ENCODE results near the gene ZEB1.

Gene ZEB1

GRCh38 chr10:31296754-31297153 lies 22.3 kb upstream of the ZEB1 start:
- no CpG with 5 or more reads among the region's 1 CpG for WGBS (ENCODE audit: extremely low coverage, insufficient coverage, insufficient read length)

GRCh38 chr10:31299119-31299518 lies 19.9 kb upstream of the ZEB1 start:
- Histone ChIP-seq H3K23ac (ENCODE audit: low read length) (no peak overlapping the region), H2AK5ac (ENCODE audit: low read length) (no peak overlapping the region), H4K12ac (ENCODE audit: low read depth, low read length) (no peak overlapping the region), H3K4me3 (ENCODE audit: low read depth, low read length) (no peak overlapping the region), H3K27ac (ENCODE audit: low read depth, low read length) (no peak overlapping the region), H3K14ac (ENCODE audit: low read length) (no peak overlapping the region), H3K4me1 (ENCODE audit: control insufficient read depth in 1 of 2, insufficient read depth in 2 of 2, low read length in 2 of 2) (no peaks in the 10 kb centered on the region), H4K91ac (ENCODE audit: low read depth, low read length) (no peak overlapping the region), H3K4me2 (ENCODE audit: low read length) (no peak overlapping the region), H3K4ac (ENCODE audit: low read depth, low read length) (no peak overlapping the region), H3K18ac (ENCODE audit: low read length) (no peak overlapping the region), H3K27me3 (ENCODE audit: insufficient read depth, low read length) (no peaks in the 10 kb centered on the region), H3K9me3 (ENCODE audit: insufficient read depth, low read depth, low read length) (no peaks in the 10 kb centered on the region), H2AFZ (ENCODE audit: insufficient read depth, low read length, poor library complexity) (no peak overlapping the region), H3K36me3 (ENCODE audit: control insufficient read depth in 1 of 2, insufficient read depth in 2 of 2, low read length in 2 of 2) (no peaks in the 10 kb centered on the region), H2BK5ac (ENCODE audit: low read depth, low read length, poor library complexity) (no peak overlapping the region), H3K79me2 (ENCODE audit: control insufficient read depth, insufficient read depth, low read length, poor library complexity) (no peaks in the 10 kb centered on the region), H3K79me1 (ENCODE audit: low read length) (no peaks in the 10 kb centered on the region), H4K8ac (ENCODE audit: low read depth, low read length) (no peak overlapping the region), H2BK12ac (ENCODE audit: low read length) (no peak overlapping the region), H2BK120ac (ENCODE audit: insufficient read depth, low read length, poor library complexity) (no peak overlapping the region), H3K9ac (ENCODE audit: low read length) (no peak overlapping the region)
- no CpG with 5 or more reads among the region's 1 CpG for WGBS (ENCODE audit: extremely low coverage, insufficient coverage, insufficient read length)
- no peak for DNase-seq

More at GRCh38 chr10:31296754-31297153, 22.3 kb upstream of the ZEB1 start:
- H3K27ac ChIP-seq (ENCODE audit: low read depth, low read length) = no peak overlapping the region
- H2AK5ac ChIP-seq (ENCODE audit: low read length) = no peak overlapping the region
- H3K4me2 ChIP-seq (ENCODE audit: low read length) = no peak overlapping the region
- no peak overlapping the region for H3K4ac ChIP-seq (ENCODE audit: low read depth, low read length)
- no peaks in the 10 kb centered on the region for H3K79me1 ChIP-seq (ENCODE audit: low read length)
- H3K14ac ChIP-seq (ENCODE audit: low read length) = no peak overlapping the region
- no peaks in the 10 kb centered on the region for H3K27me3 ChIP-seq (ENCODE audit: insufficient read depth, low read length)
- H3K79me2 ChIP-seq (ENCODE audit: control insufficient read depth, insufficient read depth, low read length, poor library complexity) = no peaks in the 10 kb centered on the region
- H3K18ac ChIP-seq (ENCODE audit: low read length) = no peak overlapping the region
- H4K91ac ChIP-seq (ENCODE audit: low read depth, low read length) = no peak overlapping the region
- H4K12ac ChIP-seq (ENCODE audit: low read depth, low read length) = no peak overlapping the region
- H3K9me3 ChIP-seq (ENCODE audit: insufficient read depth, low read depth, low read length) = no peaks in the 10 kb centered on the region
- H2BK5ac ChIP-seq (ENCODE audit: low read depth, low read length, poor library complexity) = no peak overlapping the region
- no peaks in the 10 kb centered on the region for H3K36me3 ChIP-seq (ENCODE audit: control insufficient read depth in 1 of 2, insufficient read depth in 2 of 2, low read length in 2 of 2)
- H2BK12ac ChIP-seq (ENCODE audit: low read length) = no peak overlapping the region
- no peaks in the 10 kb centered on the region for H3K4me1 ChIP-seq (ENCODE audit: control insufficient read depth in 1 of 2, insufficient read depth in 2 of 2, low read length in 2 of 2)
- no peak overlapping the region for H2BK120ac ChIP-seq (ENCODE audit: insufficient read depth, low read length, poor library complexity)
- H4K8ac ChIP-seq (ENCODE audit: low read depth, low read length) = no peak overlapping the region
- H3K9ac ChIP-seq (ENCODE audit: low read length) = no peak overlapping the region
- H2AFZ ChIP-seq (ENCODE audit: insufficient read depth, low read length, poor library complexity) = no peak overlapping the region
- no peak for DNase-seq
- H3K4me3 ChIP-seq (ENCODE audit: low read depth, low read length) = no peak overlapping the region
- no peak overlapping the region for H3K23ac ChIP-seq (ENCODE audit: low read length)

GRCh38 chr10:31303212-31303611 lies 15.8 kb upstream of the ZEB1 start:
- no peak overlapping the region for H2AFZ ChIP-seq (ENCODE audit: insufficient read depth, low read length, poor library complexity)
- H4K12ac ChIP-seq (ENCODE audit: low read depth, low read length) = no peak overlapping the region
- H3K36me3 ChIP-seq (ENCODE audit: control insufficient read depth in 1 of 2, insufficient read depth in 2 of 2, low read length in 2 of 2) = no peaks in the 10 kb centered on the region
- H3K27ac ChIP-seq (ENCODE audit: low read depth, low read length) = no peak overlapping the region
- H3K9ac ChIP-seq (ENCODE audit: low read length) = no peak overlapping the region
- no peaks in the 10 kb centered on the region for H3K79me1 ChIP-seq (ENCODE audit: low read length)
- no peaks in the 10 kb centered on the region for H3K4me1 ChIP-seq (ENCODE audit: control insufficient read depth in 1 of 2, insufficient read depth in 2 of 2, low read length in 2 of 2)
- no CpG with 5 or more reads among the region's 3 CpGs for WGBS (ENCODE audit: extremely low coverage, insufficient coverage, insufficient read length)
- no peak overlapping the region for H2BK12ac ChIP-seq (ENCODE audit: low read length)
- no peaks in the 10 kb centered on the region for H3K27me3 ChIP-seq (ENCODE audit: insufficient read depth, low read length)
- H3K23ac ChIP-seq (ENCODE audit: low read length) = no peak overlapping the region
- no peaks in the 10 kb centered on the region for H3K9me3 ChIP-seq (ENCODE audit: insufficient read depth, low read depth, low read length)
- no peak overlapping the region for H2AK5ac ChIP-seq (ENCODE audit: low read length)
- no peak overlapping the region for H3K18ac ChIP-seq (ENCODE audit: low read length)
- no peak overlapping the region for H3K4me2 ChIP-seq (ENCODE audit: low read length)
- no peak overlapping the region for H2BK5ac ChIP-seq (ENCODE audit: low read depth, low read length, poor library complexity)
- H2BK120ac ChIP-seq (ENCODE audit: insufficient read depth, low read length, poor library complexity) = no peak overlapping the region
- H3K4me3 ChIP-seq (ENCODE audit: low read depth, low read length) = no peak overlapping the region
- no peaks in the 10 kb centered on the region for H3K79me2 ChIP-seq (ENCODE audit: control insufficient read depth, insufficient read depth, low read length, poor library complexity)
- H4K8ac ChIP-seq (ENCODE audit: low read depth, low read length) = no peak overlapping the region
- H4K91ac ChIP-seq (ENCODE audit: low read depth, low read length) = no peak overlapping the region
- no peak for DNase-seq
- no peak overlapping the region for H3K4ac ChIP-seq (ENCODE audit: low read depth, low read length)
- no peak overlapping the region for H3K14ac ChIP-seq (ENCODE audit: low read length)

GRCh38 chr10:31304291-31304970 lies 14.6 kb upstream of the ZEB1 start:
- no peak overlapping the region for H2BK12ac ChIP-seq (ENCODE audit: low read length)
- H4K91ac ChIP-seq (ENCODE audit: low read depth, low read length) = no peak overlapping the region
- H3K27me3 ChIP-seq (ENCODE audit: insufficient read depth, low read length) = no peaks in the 10 kb centered on the region
- DNase-seq = no peak
- no peak overlapping the region for H2AK5ac ChIP-seq (ENCODE audit: low read length)
- H3K18ac ChIP-seq (ENCODE audit: low read length) = no peak overlapping the region
- H3K14ac ChIP-seq (ENCODE audit: low read length) = no peak overlapping the region
- H3K79me1 ChIP-seq (ENCODE audit: low read length) = no peaks in the 10 kb centered on the region
- H3K4me2 ChIP-seq (ENCODE audit: low read length) = no peak overlapping the region
- no peak overlapping the region for H4K12ac ChIP-seq (ENCODE audit: low read depth, low read length)
- WGBS (ENCODE audit: extremely low coverage, insufficient coverage, insufficient read length) = no CpG with 5 or more reads among the region's 6 CpGs
- H3K4ac ChIP-seq (ENCODE audit: low read depth, low read length) = no peak overlapping the region
- no peak overlapping the region for H2AFZ ChIP-seq (ENCODE audit: insufficient read depth, low read length, poor library complexity)
- H3K36me3 ChIP-seq (ENCODE audit: control insufficient read depth in 1 of 2, insufficient read depth in 2 of 2, low read length in 2 of 2) = no peaks in the 10 kb centered on the region
- no peak overlapping the region for H3K9ac ChIP-seq (ENCODE audit: low read length)
- H3K4me3 ChIP-seq (ENCODE audit: low read depth, low read length) = no peak overlapping the region
- H2BK120ac ChIP-seq (ENCODE audit: insufficient read depth, low read length, poor library complexity) = no peak overlapping the region
- H3K23ac ChIP-seq (ENCODE audit: low read length) = no peak overlapping the region
- no peaks in the 10 kb centered on the region for H3K4me1 ChIP-seq (ENCODE audit: control insufficient read depth in 1 of 2, insufficient read depth in 2 of 2, low read length in 2 of 2)
- H3K27ac ChIP-seq (ENCODE audit: low read depth, low read length) = no peak overlapping the region
- H4K8ac ChIP-seq (ENCODE audit: low read depth, low read length) = no peak overlapping the region
- H2BK5ac ChIP-seq (ENCODE audit: low read depth, low read length, poor library complexity) = no peak overlapping the region
- no peaks in the 10 kb centered on the region for H3K9me3 ChIP-seq (ENCODE audit: insufficient read depth, low read depth, low read length)
- no peaks in the 10 kb centered on the region for H3K79me2 ChIP-seq (ENCODE audit: control insufficient read depth, insufficient read depth, low read length, poor library complexity)
